HUES64 (cell line): ENCODE results near the gene ZDHHC16.

Experiments
- H3K27ac ChIP-seq: 2 replicates; pipeline ENCODE4 v1.7.0; 2013; ENCODE audit warnings: low read depth, low read length, inconsistent platforms
- H3K27me3 ChIP-seq: 2 replicates; pipeline ENCODE4 v1.6.1; 2013; ENCODE audit warnings: mild to moderate bottlenecking, low read length; ENCODE audit not compliant: insufficient read depth
- H3K36me3 ChIP-seq: 2 replicates; pipeline ENCODE4 v1.6.1; 2013; ENCODE audit warnings: mild to moderate bottlenecking, low read length; ENCODE audit not compliant: insufficient read depth
- H3K4me1 ChIP-seq: 2 replicates; pipeline ENCODE4 v1.6.1; 2013; ENCODE audit warnings: mild to moderate bottlenecking, low read length, moderate library complexity; ENCODE audit not compliant: insufficient read depth
- H3K4me3 ChIP-seq: 2 replicates; pipeline ENCODE4 v1.5.1; 2013; ENCODE audit warnings: mild to moderate bottlenecking, low read length, moderate library complexity
- H3K9ac ChIP-seq: 2 replicates; pipeline ENCODE4 v1.6.1; 2013; ENCODE audit warnings: mild to moderate bottlenecking, low read depth, low read length
- H3K9me3 ChIP-seq: 2 replicates; pipeline ENCODE4 v1.6.1; 2013; ENCODE audit warnings: low read depth, low read length; ENCODE audit not compliant: insufficient read depth
- WGBS: fragments of 150-250, 120-280 bp; methylation state at CpG from one replicate; pipeline ENCODE4 v1.1.7; 2013; ENCODE audit warnings: missing lambda C conversion rate; 5-methylcytosine and 5-hydroxymethylcytosine counted together

ZDHHC16 gene

GRCh38 chr10:97442277-97442676 is 3.7 kb upstream of the ZDHHC16 start:
- Histone ChIP-seq H3K9me3 (no peaks in the 10 kb centered on the region), H3K36me3 (peaks cover 58% of the 10 kb centered on the region), H3K27ac (no peak overlapping the region), H3K27me3 (no peaks in the 10 kb centered on the region), H3K4me1 (peaks cover 5% of the 10 kb centered on the region), H3K9ac (no peak overlapping the region), H3K4me3 (no peak overlapping the region)
- 96% methylated on average over 1 of the region's 1 CpG for WGBS

- H3K4me1 ChIP-seq = peaks cover 5% of the 10 kb centered on the region
- H3K9me3 ChIP-seq = no peaks in the 10 kb centered on the region
- peak overlapping the region; percentile 96; the same call in 1 of the 2 replicates for H3K4me3 ChIP-seq
- WGBS = 94% methylated on average over 1 of the region's 1 CpG
- no peaks in the 10 kb centered on the region for H3K27me3 ChIP-seq
- peaks cover 44% of the 10 kb centered on the region for H3K36me3 ChIP-seq
- H3K27ac ChIP-seq = no peak overlapping the region
- peak overlapping the region; percentile 86; the same call in 1 of the 2 replicates for H3K9ac ChIP-seq
Observed at GRCh38 chr10:97444212-97444611, 1.8 kb upstream of the ZDHHC16 start.

- Histone ChIP-seq H3K4me1 (peaks cover 5% of the 10 kb centered on the region), H3K9ac (peak overlapping the region; percentile 86), H3K27me3 (no peaks in the 10 kb centered on the region), H3K4me3 (peak overlapping the region; percentile 96), H3K36me3 (peaks cover 35% of the 10 kb centered on the region), H3K27ac (peak overlapping the region; percentile 67), H3K9me3 (no peaks in the 10 kb centered on the region)
- 2% methylated on average over 13 of the region's 13 CpGs for WGBS
Observed at GRCh38 chr10:97445357-97445721, 636 bp upstream of the ZDHHC16 start.

DNA sequence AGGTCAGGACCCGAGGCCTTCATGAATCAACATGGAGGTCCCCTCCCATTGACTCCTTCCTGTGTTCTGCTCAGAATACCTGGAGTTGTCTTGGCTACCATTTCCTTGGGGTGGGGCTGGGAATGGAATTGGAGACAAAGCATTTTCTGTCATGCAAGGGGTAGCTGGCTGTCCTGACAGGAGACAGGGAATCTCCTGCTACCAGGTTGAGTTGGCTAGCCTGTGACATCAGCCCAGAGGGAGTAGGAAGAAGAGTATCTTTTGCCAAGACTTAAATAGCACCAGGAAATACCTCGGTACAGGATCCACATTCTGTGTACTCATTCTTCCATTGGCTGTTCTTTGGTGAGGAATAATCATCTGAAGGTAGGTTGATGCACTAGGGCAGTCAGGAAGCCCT is 4.9 kb downstream of the ZDHHC16 start:
- H3K9me3 ChIP-seq = no peaks in the 10 kb centered on the region
- peaks cover 43% of the 10 kb centered on the region for H3K36me3 ChIP-seq
- no peak overlapping the region for H3K9ac ChIP-seq
- no peaks in the 10 kb centered on the region for H3K4me1 ChIP-seq
- no peak overlapping the region for H3K4me3 ChIP-seq
- H3K27me3 ChIP-seq = no peaks in the 10 kb centered on the region
- no peak overlapping the region for H3K27ac ChIP-seq
- 93% methylated on average over 2 of the region's 2 CpGs for WGBS

GRCh38 chr10:97451605-97452004 is 5.6 kb downstream of the ZDHHC16 start:
- no peak overlapping the region for H3K27ac ChIP-seq
- H3K27me3 ChIP-seq = no peaks in the 10 kb centered on the region
- no peak overlapping the region for H3K9ac ChIP-seq
- H3K4me3 ChIP-seq = no peak overlapping the region
- no peaks in the 10 kb centered on the region for H3K9me3 ChIP-seq
- no peaks in the 10 kb centered on the region for H3K4me1 ChIP-seq
- WGBS = 94% methylated on average over 17 of the region's 17 CpGs
- H3K36me3 ChIP-seq = peaks cover 51% of the 10 kb centered on the region

- H3K27ac ChIP-seq = no peak overlapping the region
- peaks cover 59% of the 10 kb centered on the region for H3K36me3 ChIP-seq
- no peaks in the 10 kb centered on the region for H3K27me3 ChIP-seq
- H3K9me3 ChIP-seq = no peaks in the 10 kb centered on the region
- 93% methylated on average over 6 of the region's 6 CpGs for WGBS
- H3K4me3 ChIP-seq = no peak overlapping the region
- no peaks in the 10 kb centered on the region for H3K4me1 ChIP-seq
- H3K9ac ChIP-seq = no peak overlapping the region
Observed at GRCh38 chr10:97452352-97452751, 6.4 kb downstream of the ZDHHC16 start.

DNA sequence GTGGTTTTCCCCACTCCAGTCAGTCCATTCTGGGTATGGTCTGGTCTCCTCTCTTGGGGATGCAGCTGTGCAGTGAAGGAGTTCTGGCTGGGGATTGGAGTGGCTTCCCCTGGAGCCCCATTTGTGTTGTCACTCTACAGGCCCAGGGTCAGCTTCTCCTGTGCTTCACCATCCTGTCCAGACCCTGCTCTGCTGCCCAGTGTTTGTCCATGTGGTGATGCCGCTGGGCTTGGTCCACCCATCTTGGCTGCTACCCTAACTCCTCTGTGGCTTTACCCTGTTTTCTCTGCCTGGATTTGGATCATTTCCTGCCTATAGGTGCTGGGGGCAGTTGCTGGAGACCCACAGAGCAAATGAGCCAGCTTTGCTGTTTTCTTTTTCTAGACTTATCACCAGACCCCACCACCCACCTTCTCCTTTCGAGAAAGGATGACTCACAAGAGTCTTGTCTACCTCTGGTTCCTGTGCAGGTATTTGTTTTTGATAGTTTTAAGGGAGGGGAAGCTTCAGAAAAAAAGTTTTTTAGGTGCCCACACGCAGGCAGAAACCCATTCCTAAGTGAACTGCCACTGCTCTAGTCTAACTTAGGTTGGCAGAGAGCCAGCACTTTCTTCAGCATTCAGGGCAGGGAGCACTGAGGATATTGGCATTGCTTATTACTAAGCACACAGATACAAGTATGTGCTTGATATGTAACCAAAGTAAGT is 8.5 kb downstream of the ZDHHC16 start:
- H3K27ac ChIP-seq = no peak overlapping the region
- WGBS = 94% methylated on average over 2 of the region's 3 CpGs
- H3K9me3 ChIP-seq = no peaks in the 10 kb centered on the region
- no peaks in the 10 kb centered on the region for H3K4me1 ChIP-seq
- H3K9ac ChIP-seq = no peak overlapping the region
- no peaks in the 10 kb centered on the region for H3K27me3 ChIP-seq
- H3K4me3 ChIP-seq = no peak overlapping the region
- peaks cover 76% of the 10 kb centered on the region for H3K36me3 ChIP-seq

GRCh38 chr10:97456034-97456685 is 10.2 kb downstream of the ZDHHC16 start:
- 75% methylated on average over 5 of the region's 5 CpGs for WGBS
- peaks cover 93% of the 10 kb centered on the region for H3K36me3 ChIP-seq
- no peaks in the 10 kb centered on the region for H3K9me3 ChIP-seq
- H3K4me1 ChIP-seq = no peaks in the 10 kb centered on the region
- H3K4me3 ChIP-seq = no peak overlapping the region
- no peak overlapping the region for H3K27ac ChIP-seq
- H3K27me3 ChIP-seq = no peaks in the 10 kb centered on the region
- no peak overlapping the region for H3K9ac ChIP-seq

GRCh38 chr10:97456686-97457065 is 10.7 kb downstream of the ZDHHC16 start:
- 95% methylated on average over 3 of the region's 3 CpGs for WGBS
- no peaks in the 10 kb centered on the region for H3K9me3 ChIP-seq
- H3K27me3 ChIP-seq = no peaks in the 10 kb centered on the region
- peaks cover 96% of the 10 kb centered on the region for H3K36me3 ChIP-seq
- H3K27ac ChIP-seq = no peak overlapping the region
- H3K4me1 ChIP-seq = no peaks in the 10 kb centered on the region
- H3K4me3 ChIP-seq = no peak overlapping the region
- H3K9ac ChIP-seq = no peak overlapping the region

DNA sequence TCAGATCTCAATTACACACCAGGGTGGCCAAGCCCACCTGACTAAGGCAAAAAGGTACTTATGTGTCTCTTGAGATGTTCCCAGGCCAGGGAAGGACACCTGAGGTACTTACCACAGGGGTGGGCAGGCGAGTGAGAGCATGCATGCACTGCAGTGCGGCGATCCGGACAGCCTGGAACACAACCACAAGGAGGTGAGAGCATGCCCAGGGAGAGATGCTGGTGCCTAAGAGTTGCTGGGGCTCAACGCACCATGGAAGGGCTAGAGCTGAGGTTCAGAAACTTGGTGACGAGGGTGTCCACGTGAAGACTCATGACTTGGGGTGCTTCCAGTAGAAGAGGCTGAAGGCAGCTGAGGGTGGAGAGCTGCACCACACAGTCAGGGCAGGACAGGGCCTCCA is 13.1 kb downstream of the ZDHHC16 start:
- Histone ChIP-seq H3K27me3 (no peaks in the 10 kb centered on the region), H3K4me3 (no peak overlapping the region), H3K36me3 (peaks cover 96% of the 10 kb centered on the region), H3K27ac (no peak overlapping the region), H3K9me3 (no peaks in the 10 kb centered on the region), H3K4me1 (no peaks in the 10 kb centered on the region), H3K9ac (no peak overlapping the region)
- 98% methylated on average over 7 of the region's 7 CpGs for WGBS

GRCh38 chr10:97459933-97460332 is 14.0 kb downstream of the ZDHHC16 start:
- Histone ChIP-seq H3K9ac (no peak overlapping the region), H3K27me3 (no peaks in the 10 kb centered on the region), H3K4me3 (no peak overlapping the region), H3K4me1 (no peaks in the 10 kb centered on the region), H3K9me3 (no peaks in the 10 kb centered on the region), H3K27ac (no peak overlapping the region), H3K36me3 (peaks cover 98% of the 10 kb centered on the region)
- 81% methylated on average over 7 of the region's 7 CpGs for WGBS
